ENCODE results near the gene COCH. TPM values are rescaled to one million over a fixed set of nuclear protein-coding genes. Genes with fewer than 3 reads are reported as not detected.
A peak's percentile ranks its signal among the peaks of the same experiment; 100 is the strongest.

The COCH gene
- total RNA-seq, 1 donor from 2014 or later = 3.7 TPM

GRCh38 chr14:30868736-30869135, 5.6 kb upstream of the COCH start:
- H3K9me3 Mint-ChIP-seq (ENCODE audit: unreplicated experiment) = no peaks in the 10 kb centered on the region
- H3K4me3 Mint-ChIP-seq (ENCODE audit: unreplicated experiment) = no peak overlapping the region
- TF ChIP-seq CTCF (IDR thresholded peaks at IDR 0.05; ENCODE audit: unreplicated experiment) = no peak
- peaks cover 2% of the 10 kb centered on the region for H3K4me1 Mint-ChIP-seq (ENCODE audit: unreplicated experiment)
- DNase-seq (ENCODE audit: low spot score) = no peak
- no peak overlapping the region for H3K27ac Mint-ChIP-seq (ENCODE audit: unreplicated experiment)
- peaks cover 2% of the 10 kb centered on the region for H3K36me3 Mint-ChIP-seq (ENCODE audit: low read depth, unreplicated experiment)
- H3K27me3 Mint-ChIP-seq (ENCODE audit: unreplicated experiment) = peaks cover 3% of the 10 kb centered on the region

GRCh38 chr14:30869551-30870155, 4.7 kb upstream of the COCH start:
- Mint-ChIP-seq H3K27ac (ENCODE audit: unreplicated experiment) (no peak overlapping the region), H3K4me3 (ENCODE audit: unreplicated experiment) (no peak overlapping the region), H3K4me1 (ENCODE audit: unreplicated experiment) (peaks cover 2% of the 10 kb centered on the region), H3K9me3 (ENCODE audit: unreplicated experiment) (no peaks in the 10 kb centered on the region), H3K36me3 (ENCODE audit: low read depth, unreplicated experiment) (peaks cover 2% of the 10 kb centered on the region), H3K27me3 (ENCODE audit: unreplicated experiment) (peaks cover 3% of the 10 kb centered on the region)
- no peak for TF ChIP-seq CTCF (IDR thresholded peaks at IDR 0.05; ENCODE audit: unreplicated experiment)
- DNase-seq (ENCODE audit: low spot score) = no peak

GRCh38 chr14:30872602-30873001, 1.8 kb upstream of the COCH start:
- no peak overlapping the region for H3K27ac Mint-ChIP-seq (ENCODE audit: unreplicated experiment)
- H3K9me3 Mint-ChIP-seq (ENCODE audit: unreplicated experiment) = no peaks in the 10 kb centered on the region
- no peak overlapping the region for H3K4me3 Mint-ChIP-seq (ENCODE audit: unreplicated experiment)
- peaks cover 10% of the 10 kb centered on the region for H3K4me1 Mint-ChIP-seq (ENCODE audit: unreplicated experiment)
- DNase-seq (ENCODE audit: low spot score) = no peak
- peaks cover 5% of the 10 kb centered on the region for H3K36me3 Mint-ChIP-seq (ENCODE audit: low read depth, unreplicated experiment)
- H3K27me3 Mint-ChIP-seq (ENCODE audit: unreplicated experiment) = peaks cover 9% of the 10 kb centered on the region
- TF ChIP-seq CTCF (IDR thresholded peaks at IDR 0.05; ENCODE audit: unreplicated experiment) = no peak

GRCh38 chr14:30873308-30874119, 845 bp upstream of the COCH start:
- TF ChIP-seq CTCF (IDR thresholded peaks at IDR 0.05; ENCODE audit: unreplicated experiment) = no peak
- no peak for DNase-seq (ENCODE audit: low spot score)
- Mint-ChIP-seq H3K27me3 (ENCODE audit: unreplicated experiment) (peaks cover 9% of the 10 kb centered on the region), H3K4me1 (ENCODE audit: unreplicated experiment) (peaks cover 12% of the 10 kb centered on the region), H3K4me3 (ENCODE audit: unreplicated experiment) (peak overlapping the region; percentile 7), H3K9me3 (ENCODE audit: unreplicated experiment) (no peaks in the 10 kb centered on the region), H3K36me3 (ENCODE audit: low read depth, unreplicated experiment) (peaks cover 5% of the 10 kb centered on the region), H3K27ac (ENCODE audit: unreplicated experiment) (no peak overlapping the region)
